ENCODE data around the gene HSPB9. TPM values are rescaled to one million over a fixed set of nuclear protein-coding genes. Genes with fewer than 3 reads are reported as not detected.
A peak's percentile ranks its signal among the peaks of the same experiment; 100 is the strongest.

The HSPB9 gene
- total RNA-seq, 1 experiment from 2014 or later: 0.54 TPM

DNA sequence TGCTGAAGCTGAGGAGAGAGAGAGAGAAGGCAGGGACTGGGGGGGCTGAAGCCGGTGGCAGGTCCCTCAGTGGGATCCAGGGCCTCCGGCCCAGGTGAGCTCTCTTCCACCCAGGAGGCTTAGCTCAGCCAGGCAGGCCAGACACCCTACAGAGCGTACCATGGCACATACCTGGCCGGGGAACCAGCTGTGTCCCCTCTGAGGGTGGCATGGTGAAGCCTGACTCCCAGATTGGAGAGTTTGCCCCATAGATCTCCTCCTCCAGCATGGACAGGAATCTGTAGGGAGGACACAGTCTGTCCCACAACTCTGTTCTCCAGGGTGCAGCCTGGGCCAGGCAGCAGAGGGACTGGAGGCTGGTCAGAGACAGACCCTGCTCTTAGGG, 4.5 kb upstream of the HSPB9 start:
- H3K4me3 Mint-ChIP-seq (ENCODE audit: low read depth, unreplicated experiment): no peak overlapping the region
- peaks cover 88% of the 10 kb centered on the region for H3K36me3 Mint-ChIP-seq (ENCODE audit: insufficient read depth, unreplicated experiment)
- intact Hi-C loops (cut with micrococcal nuclease; ENCODE audit: unreplicated experiment): loop anchor here (5.0 to 10.0 kb wide), 2 partner anchors 51 to 287 kb away; no protein-coding TSS in a partner anchor

GRCh38 chr17:42118545-42118944, 4.1 kb upstream of the HSPB9 start:
- H3K27ac Mint-ChIP-seq (ENCODE audit: unreplicated experiment): no peak overlapping the region
- DNase-seq: peak; percentile 75
- CTCF ChIA-PET: interaction anchor here (0.9 to 4.7 kb wide), 4 partner anchors 53 to 155 kb away, joined by 3 to 15 read pairs (median 4); partner anchors contain the start of gene DNAJC7
- TF ChIP-seq, protein P1, sequence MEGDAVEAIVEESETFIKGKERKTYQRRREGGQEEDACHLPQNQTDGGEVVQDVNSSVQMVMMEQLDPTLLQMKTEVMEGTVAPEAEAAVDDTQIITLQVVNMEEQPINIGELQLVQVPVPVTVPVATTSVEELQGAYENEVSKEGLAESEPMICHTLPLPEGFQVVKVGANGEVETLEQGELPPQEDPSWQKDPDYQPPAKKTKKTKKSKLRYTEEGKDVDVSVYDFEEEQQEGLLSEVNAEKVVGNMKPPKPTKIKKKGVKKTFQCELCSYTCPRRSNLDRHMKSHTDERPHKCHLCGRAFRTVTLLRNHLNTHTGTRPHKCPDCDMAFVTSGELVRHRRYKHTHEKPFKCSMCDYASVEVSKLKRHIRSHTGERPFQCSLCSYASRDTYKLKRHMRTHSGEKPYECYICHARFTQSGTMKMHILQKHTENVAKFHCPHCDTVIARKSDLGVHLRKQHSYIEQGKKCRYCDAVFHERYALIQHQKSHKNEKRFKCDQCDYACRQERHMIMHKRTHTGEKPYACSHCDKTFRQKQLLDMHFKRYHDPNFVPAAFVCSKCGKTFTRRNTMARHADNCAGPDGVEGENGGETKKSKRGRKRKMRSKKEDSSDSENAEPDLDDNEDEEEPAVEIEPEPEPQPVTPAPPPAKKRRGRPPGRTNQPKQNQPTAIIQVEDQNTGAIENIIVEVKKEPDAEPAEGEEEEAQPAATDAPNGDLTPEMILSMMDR (IDR thresholded peaks at IDR 0.05; ENCODE audit: unreplicated experiment): peak; percentile 57
- BruUV-seq (replicated peaks): no TSS peak
- H3K4me3 Mint-ChIP-seq (ENCODE audit: low read depth, unreplicated experiment): no peak overlapping the region
- H3K4me1 Mint-ChIP-seq (ENCODE audit: low read depth, unreplicated experiment): peaks cover 9% of the 10 kb centered on the region
- no peaks in the 10 kb centered on the region for H3K27me3 Mint-ChIP-seq (ENCODE audit: unreplicated experiment)
- H3K9me3 Mint-ChIP-seq (ENCODE audit: low read depth, unreplicated experiment): no peaks in the 10 kb centered on the region
- intact Hi-C loops (cut with micrococcal nuclease; ENCODE audit: unreplicated experiment): loop anchor here (5.0 to 10.0 kb wide), 2 partner anchors 51 to 286 kb away; no protein-coding TSS in a partner anchor
- peaks cover 88% of the 10 kb centered on the region for H3K36me3 Mint-ChIP-seq (ENCODE audit: insufficient read depth, unreplicated experiment)

More for the DNA sequence above, 4.5 kb upstream of the HSPB9 start:
- Mint-ChIP-seq H3K27me3 (ENCODE audit: unreplicated experiment) (no peaks in the 10 kb centered on the region), H3K4me1 (ENCODE audit: low read depth, unreplicated experiment) (peaks cover 9% of the 10 kb centered on the region), H3K9me3 (ENCODE audit: low read depth, unreplicated experiment) (no peaks in the 10 kb centered on the region), H3K27ac (ENCODE audit: unreplicated experiment) (no peak overlapping the region)
- no TSS peak for BruUV-seq (replicated peaks)
- CTCF ChIA-PET: interaction anchor here (1.4 to 4.7 kb wide), 3 partner anchors 53 to 101 kb away, joined by 3 to 15 read pairs (median 4); partner anchors contain the start of gene DNAJC7
- no peak for DNase-seq
- TF ChIP-seq, protein P1 (IDR thresholded peaks at IDR 0.05; ENCODE audit: unreplicated experiment): no peak

DNA sequence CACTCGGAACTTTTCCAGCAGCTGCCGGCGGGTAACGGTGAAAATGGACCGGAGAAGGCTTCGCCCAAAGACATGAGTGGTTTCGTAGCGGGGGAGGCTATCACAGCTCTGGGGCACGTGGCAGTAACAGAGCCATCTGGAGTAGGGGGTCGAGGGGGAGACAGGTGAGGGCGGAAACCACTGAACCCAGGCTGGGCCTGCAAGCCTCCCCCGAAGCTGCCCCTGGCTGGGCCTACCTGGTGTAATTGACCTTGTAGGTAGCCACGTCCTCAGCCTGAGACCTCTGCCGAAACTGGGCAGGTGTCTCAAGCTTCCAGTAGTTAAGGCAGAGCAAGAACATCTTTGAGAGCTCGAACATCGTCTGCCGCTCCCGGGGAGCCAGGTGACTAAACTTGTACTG, 3.3 kb upstream of the HSPB9 start:
- TF ChIP-seq, protein P1 (IDR thresholded peaks at IDR 0.05; ENCODE audit: unreplicated experiment): no peak
- Mint-ChIP-seq H3K27me3 (ENCODE audit: unreplicated experiment) (no peaks in the 10 kb centered on the region), H3K9me3 (ENCODE audit: low read depth, unreplicated experiment) (no peaks in the 10 kb centered on the region), H3K27ac (ENCODE audit: unreplicated experiment) (no peak overlapping the region), H3K36me3 (ENCODE audit: insufficient read depth, unreplicated experiment) (peaks cover 86% of the 10 kb centered on the region), H3K4me1 (ENCODE audit: low read depth, unreplicated experiment) (peaks cover 9% of the 10 kb centered on the region), H3K4me3 (ENCODE audit: low read depth, unreplicated experiment) (no peak overlapping the region)
- no peak for DNase-seq
- intact Hi-C loops (cut with micrococcal nuclease; ENCODE audit: unreplicated experiment): loop anchor here (5.0 to 10.0 kb wide), 2 partner anchors 52 to 286 kb away; no protein-coding TSS in a partner anchor
- BruUV-seq (replicated peaks): TSS peak; percentile 54
- CTCF ChIA-PET: interaction anchor here (0.5 to 4.7 kb wide), 3 partner anchors 94 to 186 kb away, joined by 3 to 15 read pairs (median 4); no protein-coding TSS in a partner anchor

GRCh38 chr17:42120161-42120769, 2.3 kb upstream of the HSPB9 start:
- TF ChIP-seq, protein P1 (IDR thresholded peaks at IDR 0.05; ENCODE audit: unreplicated experiment): no peak
- Mint-ChIP-seq H3K36me3 (ENCODE audit: insufficient read depth, unreplicated experiment) (peaks cover 86% of the 10 kb centered on the region), H3K27ac (ENCODE audit: unreplicated experiment) (no peak overlapping the region), H3K4me1 (ENCODE audit: low read depth, unreplicated experiment) (peaks cover 9% of the 10 kb centered on the region), H3K27me3 (ENCODE audit: unreplicated experiment) (no peaks in the 10 kb centered on the region), H3K4me3 (ENCODE audit: low read depth, unreplicated experiment) (peak overlapping the region; percentile 59), H3K9me3 (ENCODE audit: low read depth, unreplicated experiment) (no peaks in the 10 kb centered on the region)
- intact Hi-C loops (cut with micrococcal nuclease; ENCODE audit: unreplicated experiment): no loop called here
- CTCF ChIA-PET: interaction anchor here (0.6 to 1.3 kb wide), 10 partner anchors 14 to 1962 kb away, joined by 3 to 11 read pairs (median 4); no protein-coding TSS in a partner anchor
- no peak for DNase-seq
- BruUV-seq (replicated peaks): no TSS peak

Data from Calu3 (cell line).